Measurements from ENCODE around the gene CA5A.

DNA sequence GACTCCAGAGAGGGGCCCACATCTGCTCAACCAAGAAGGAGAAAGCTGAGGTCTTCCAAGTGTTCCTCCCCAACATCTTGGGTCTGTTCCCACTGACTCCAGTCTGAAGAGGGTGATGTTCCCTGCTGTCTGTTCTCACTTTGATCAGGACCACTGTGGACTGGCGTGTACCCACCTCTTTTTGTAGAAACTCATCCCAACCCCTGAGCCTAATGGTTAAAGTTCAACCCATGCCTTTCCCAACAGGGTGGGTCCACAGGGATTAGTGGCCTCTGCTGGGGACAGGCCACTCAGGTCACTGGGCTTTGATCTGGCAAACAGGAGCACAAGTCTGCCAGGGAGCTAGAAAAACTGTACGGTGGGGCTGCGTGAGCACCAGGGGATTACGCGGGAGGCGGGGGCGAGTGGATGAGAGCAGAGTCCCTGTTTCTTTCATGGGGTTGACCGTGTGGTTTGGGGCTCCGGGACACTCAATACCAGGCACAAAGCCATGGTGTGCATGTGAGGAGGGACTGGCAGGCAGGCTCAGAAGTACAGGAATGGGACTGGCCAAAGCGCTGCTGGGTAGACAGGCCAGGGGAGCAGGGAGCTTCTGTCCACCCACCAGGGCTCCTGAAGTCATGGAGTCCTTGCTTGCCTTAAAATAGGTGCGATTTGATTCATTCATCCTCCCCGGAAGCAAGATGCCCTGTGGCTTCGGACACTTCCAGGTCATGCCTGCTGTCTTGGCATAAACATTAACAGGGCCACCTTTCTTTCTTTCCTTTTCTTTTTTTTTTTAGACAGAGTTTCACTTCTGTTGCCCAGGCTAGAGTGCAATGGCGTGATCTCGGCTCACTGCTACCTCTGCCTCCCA lies at the start of gene CA5A:
- TF ChIP-seq YY1 (IDR thresholded peaks at IDR 0.05; ENCODE audit: low read depth) (no peak), EGR1 (IDR thresholded peaks at IDR 0.05) (no peak), ZBTB7A (IDR thresholded peaks at IDR 0.05; ENCODE audit: low read depth) (no peak), EP300 (IDR thresholded peaks at IDR 0.05; ENCODE audit: borderline replicate concordance) (no peak), CEBPB (IDR thresholded peaks at IDR 0.05) (no peak)
- TF ChIP-seq, protein P1, sequence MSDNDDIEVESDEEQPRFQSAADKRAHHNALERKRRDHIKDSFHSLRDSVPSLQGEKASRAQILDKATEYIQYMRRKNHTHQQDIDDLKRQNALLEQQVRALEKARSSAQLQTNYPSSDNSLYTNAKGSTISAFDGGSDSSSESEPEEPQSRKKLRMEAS (IDR thresholded peaks at IDR 0.05): no peak
- TF ChIP-seq, protein P2, sequence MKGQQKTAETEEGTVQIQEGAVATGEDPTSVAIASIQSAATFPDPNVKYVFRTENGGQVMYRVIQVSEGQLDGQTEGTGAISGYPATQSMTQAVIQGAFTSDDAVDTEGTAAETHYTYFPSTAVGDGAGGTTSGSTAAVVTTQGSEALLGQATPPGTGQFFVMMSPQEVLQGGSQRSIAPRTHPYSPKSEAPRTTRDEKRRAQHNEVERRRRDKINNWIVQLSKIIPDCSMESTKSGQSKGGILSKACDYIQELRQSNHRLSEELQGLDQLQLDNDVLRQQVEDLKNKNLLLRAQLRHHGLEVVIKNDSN (IDR thresholded peaks at IDR 0.05): no peak
